PFSK-1 (cell line): ENCODE data around the gene CCDC12.

Source experiments
- FOXP2 ChIP-seq: optimal IDR thresholded peaks from 2 replicates; pipeline ENCODE3; 2011; ENCODE audit warnings: borderline replicate concordance, control low read depth, inconsistent platforms; ENCODE audit not compliant: insufficient read depth; ENCODE audit errors: extremely low read length, extremely low read depth
- POLR2AphosphoS5 ChIP-seq: IDR thresholded peaks from 2 replicates; pipeline ENCODE4 v1.6.1; 2012; ENCODE audit warnings: low read depth, mild to moderate bottlenecking, control low read depth, low read length, moderate library complexity
- SIN3A ChIP-seq: IDR thresholded peaks from 2 replicates; pipeline ENCODE4 v1.6.1; 2012; ENCODE audit warnings: mild to moderate bottlenecking, low read length, moderate library complexity, borderline replicate concordance; ENCODE audit not compliant: insufficient read depth
- TAF1 ChIP-seq: IDR thresholded peaks from 2 replicates; pipeline ENCODE4 v1.6.1; 2012; ENCODE audit warnings: low read length, control low read depth, borderline replicate concordance; ENCODE audit not compliant: insufficient read depth
- TF ChIP-seq, protein P1 (sequence below), 2 experiments: IDR thresholded peaks; 2 replicates each; pipeline versions ENCODE4 v1.6.1 to v1.8.0; 2011 to 2012; ENCODE audit warnings: low read depth in 2 of 2, low read length in 2 of 2, control low read depth in 1 of 2, inconsistent platforms in 1 of 2, mild to moderate bottlenecking in 1 of 2, moderate library complexity in 1 of 2; ENCODE audit not compliant: insufficient read depth in 1 of 2

The CCDC12 gene

GRCh38 chr3:46947981-46948791 is 28.4 kb downstream of the CCDC12 start:
- no peak for TF ChIP-seq TAF1
- TF ChIP-seq FOXP2 = no peak
- TF ChIP-seq POLR2AphosphoS5 = no peak
- TF ChIP-seq, protein P1, sequence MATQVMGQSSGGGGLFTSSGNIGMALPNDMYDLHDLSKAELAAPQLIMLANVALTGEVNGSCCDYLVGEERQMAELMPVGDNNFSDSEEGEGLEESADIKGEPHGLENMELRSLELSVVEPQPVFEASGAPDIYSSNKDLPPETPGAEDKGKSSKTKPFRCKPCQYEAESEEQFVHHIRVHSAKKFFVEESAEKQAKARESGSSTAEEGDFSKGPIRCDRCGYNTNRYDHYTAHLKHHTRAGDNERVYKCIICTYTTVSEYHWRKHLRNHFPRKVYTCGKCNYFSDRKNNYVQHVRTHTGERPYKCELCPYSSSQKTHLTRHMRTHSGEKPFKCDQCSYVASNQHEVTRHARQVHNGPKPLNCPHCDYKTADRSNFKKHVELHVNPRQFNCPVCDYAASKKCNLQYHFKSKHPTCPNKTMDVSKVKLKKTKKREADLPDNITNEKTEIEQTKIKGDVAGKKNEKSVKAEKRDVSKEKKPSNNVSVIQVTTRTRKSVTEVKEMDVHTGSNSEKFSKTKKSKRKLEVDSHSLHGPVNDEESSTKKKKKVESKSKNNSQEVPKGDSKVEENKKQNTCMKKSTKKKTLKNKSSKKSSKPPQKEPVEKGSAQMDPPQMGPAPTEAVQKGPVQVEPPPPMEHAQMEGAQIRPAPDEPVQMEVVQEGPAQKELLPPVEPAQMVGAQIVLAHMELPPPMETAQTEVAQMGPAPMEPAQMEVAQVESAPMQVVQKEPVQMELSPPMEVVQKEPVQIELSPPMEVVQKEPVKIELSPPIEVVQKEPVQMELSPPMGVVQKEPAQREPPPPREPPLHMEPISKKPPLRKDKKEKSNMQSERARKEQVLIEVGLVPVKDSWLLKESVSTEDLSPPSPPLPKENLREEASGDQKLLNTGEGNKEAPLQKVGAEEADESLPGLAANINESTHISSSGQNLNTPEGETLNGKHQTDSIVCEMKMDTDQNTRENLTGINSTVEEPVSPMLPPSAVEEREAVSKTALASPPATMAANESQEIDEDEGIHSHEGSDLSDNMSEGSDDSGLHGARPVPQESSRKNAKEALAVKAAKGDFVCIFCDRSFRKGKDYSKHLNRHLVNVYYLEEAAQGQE (IDR thresholded peaks at IDR 0.05; ENCODE audit: insufficient read depth in 1 of 2, low read depth in 2 of 2, low read length in 2 of 2) = no peak
- no peak for TF ChIP-seq SIN3A

GRCh38 chr3:46947546-46947901 is 29.0 kb downstream of the CCDC12 start:
- TF ChIP-seq, protein P1 (IDR thresholded peaks at IDR 0.05; ENCODE audit: insufficient read depth in 1 of 2, low read depth in 2 of 2, low read length in 2 of 2) = no peak
- TF ChIP-seq SIN3A (no peak), FOXP2 (no peak), TAF1 (no peak), POLR2AphosphoS5 (no peak)

DNA sequence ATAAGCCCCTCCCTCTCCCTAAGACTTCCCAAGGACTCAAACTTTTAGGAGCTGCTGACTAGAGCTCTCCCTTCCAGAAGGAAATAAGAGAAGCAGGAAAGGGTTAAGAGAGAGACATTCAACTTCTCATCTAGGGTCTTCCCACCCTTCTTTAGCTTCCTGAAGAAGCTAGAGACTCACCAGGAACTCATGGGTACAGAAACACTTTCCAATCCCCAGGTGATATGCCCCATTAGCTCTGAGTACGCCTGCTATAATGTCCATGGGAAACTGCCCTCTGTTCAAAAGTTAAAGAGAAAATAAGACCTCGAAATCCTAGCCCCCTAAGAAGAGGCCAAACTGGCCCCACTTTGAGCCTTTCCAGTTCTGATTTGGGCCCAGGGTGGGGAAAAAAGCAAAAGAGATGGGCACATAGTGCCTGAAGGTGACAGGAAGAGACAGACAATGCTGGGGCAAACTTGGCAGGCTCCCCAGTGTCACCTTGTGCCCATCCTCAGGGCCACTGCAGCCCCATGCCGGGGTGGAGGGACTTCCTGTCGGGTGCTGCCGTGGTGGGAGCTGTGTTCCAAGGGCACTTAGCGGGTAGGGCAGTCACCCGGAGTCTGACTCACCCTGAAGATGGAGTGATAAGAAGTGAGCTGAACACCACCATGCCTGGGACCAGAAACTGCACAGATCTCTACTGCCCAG is 29.5 kb downstream of the CCDC12 start:
- TF ChIP-seq SIN3A (no peak), FOXP2 (no peak), POLR2AphosphoS5 (no peak), TAF1 (no peak)
- TF ChIP-seq, protein P1 (IDR thresholded peaks at IDR 0.05; ENCODE audit: insufficient read depth in 1 of 2, low read depth in 2 of 2, low read length in 2 of 2) = no peak

DNA sequence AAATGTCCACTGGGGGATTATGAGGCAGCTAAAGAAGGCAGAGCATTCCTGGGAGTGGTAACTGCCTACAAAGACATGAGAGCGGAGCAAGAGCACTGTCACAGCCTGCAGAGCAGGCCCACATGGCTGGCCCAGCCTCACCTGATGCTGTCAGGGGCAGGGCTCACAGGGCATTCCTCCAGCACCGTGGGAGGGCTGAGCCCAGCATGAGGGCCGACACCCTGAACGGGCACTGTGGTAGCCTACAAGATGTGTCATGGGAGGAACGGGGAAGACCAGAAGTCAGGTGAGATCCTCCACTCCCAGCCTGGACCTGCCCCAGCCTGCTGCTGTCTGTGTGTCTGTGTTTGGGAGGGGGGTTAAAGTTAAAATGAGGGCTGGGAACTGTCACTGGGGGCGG is 30.1 kb downstream of the CCDC12 start:
- TF ChIP-seq, protein P1 (IDR thresholded peaks at IDR 0.05; ENCODE audit: insufficient read depth in 1 of 2, low read depth in 2 of 2, low read length in 2 of 2) = no peak
- no peak for TF ChIP-seq TAF1
- no peak for TF ChIP-seq SIN3A
- TF ChIP-seq POLR2AphosphoS5 = no peak
- TF ChIP-seq FOXP2 = no peak

DNA sequence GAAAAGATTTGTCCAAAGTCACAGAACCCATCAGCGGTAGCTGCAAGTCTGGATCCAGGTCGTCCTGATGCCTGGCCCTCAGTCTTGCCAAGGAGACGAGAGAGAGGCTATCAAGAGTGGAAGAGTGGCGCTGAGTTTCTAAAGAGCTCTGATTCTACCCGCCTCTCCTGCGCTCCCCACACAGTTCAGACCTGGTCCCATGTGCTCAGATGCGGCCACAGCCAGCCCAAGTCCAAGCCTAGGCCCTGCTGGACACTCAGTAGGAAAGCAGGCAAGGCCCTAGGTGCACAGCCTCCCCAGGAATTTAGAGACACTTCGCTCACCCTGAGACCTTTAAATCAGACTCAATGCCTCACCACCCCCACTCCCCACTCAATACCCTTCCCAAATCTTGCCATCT is 32.4 kb downstream of the CCDC12 start:
- TF ChIP-seq TAF1 = no peak
- TF ChIP-seq, protein P1 (IDR thresholded peaks at IDR 0.05; ENCODE audit: insufficient read depth in 1 of 2, low read depth in 2 of 2, low read length in 2 of 2) = no peak
- no peak for TF ChIP-seq FOXP2
- TF ChIP-seq SIN3A = no peak
- TF ChIP-seq POLR2AphosphoS5 = no peak
